Raji (cell line): ENCODE measurements around the gene GCFC2.

ENCODE experiments used
- POLR2A ChIP-seq: IDR thresholded peaks from 2 replicates; pipeline ENCODE4 v1.6.1; 2011; ENCODE audit warnings: low read depth, low read length, control low read depth; ENCODE audit not compliant: insufficient read depth

Gene GCFC2

GRCh38 chr2:75614162-75614651 is 96.5 kb downstream of the GCFC2 start:
- no peak for TF ChIP-seq POLR2A

- no peak for TF ChIP-seq POLR2A
Measured at GRCh38 chr2:75612862-75613243, 97.9 kb downstream of the GCFC2 start.
